ENCODE data around the gene ABTB2. TPM values are rescaled to one million over a fixed set of nuclear protein-coding genes. Genes with fewer than 3 reads are reported as not detected.

Gene ABTB2
- total and polyA plus RNA-seq, 2 donors: 3.2 to 4.4 TPM

GRCh38 chr11:34292546-34292945, 65.3 kb downstream of the ABTB2 start:
- Histone ChIP-seq H3K27ac (ENCODE audit: low read depth) (no peak overlapping the region), H3K4me3 (ENCODE audit: low read depth, low read length) (no peak overlapping the region), H3K36me3 (ENCODE audit: insufficient read depth) (no peaks in the 10 kb centered on the region), H3K4me1 (ENCODE audit: insufficient read depth) (peaks cover 1% of the 10 kb centered on the region)
- WGBS: 48% methylated on average over 2 of the region's 2 CpGs
- no peak for DNase-seq (ENCODE audit: extremely low spot score)

- H3K36me3 ChIP-seq (ENCODE audit: insufficient read depth): no peaks in the 10 kb centered on the region
- no peak overlapping the region for H3K27ac ChIP-seq (ENCODE audit: low read depth)
- WGBS: 89% methylated on average over 3 of the region's 3 CpGs
- H3K4me1 ChIP-seq (ENCODE audit: insufficient read depth): peaks cover 1% of the 10 kb centered on the region
- no peak overlapping the region for H3K4me3 ChIP-seq (ENCODE audit: low read depth, low read length)
- DNase-seq (ENCODE audit: extremely low spot score): no peak
These were observed 65.7 kb downstream of the ABTB2 start for GRCh38 chr11:34292111-34292510.

GRCh38 chr11:34290926-34291325, 66.9 kb downstream of the ABTB2 start:
- Histone ChIP-seq H3K27ac (ENCODE audit: low read depth) (no peak overlapping the region), H3K36me3 (ENCODE audit: insufficient read depth) (no peaks in the 10 kb centered on the region), H3K4me1 (ENCODE audit: insufficient read depth) (peaks cover 1% of the 10 kb centered on the region), H3K4me3 (ENCODE audit: low read depth, low read length) (no peak overlapping the region)
- DNase-seq (ENCODE audit: extremely low spot score): no peak
- WGBS: 0% methylated on average over 1 of the region's 1 CpG

GRCh38 chr11:34288492-34288891, 69.3 kb downstream of the ABTB2 start:
- WGBS: 65% methylated on average over 7 of the region's 7 CpGs
- H3K4me3 ChIP-seq (ENCODE audit: low read depth, low read length): no peak overlapping the region
- H3K27ac ChIP-seq (ENCODE audit: low read depth): no peak overlapping the region
- H3K4me1 ChIP-seq (ENCODE audit: insufficient read depth): peaks cover 1% of the 10 kb centered on the region
- no peaks in the 10 kb centered on the region for H3K36me3 ChIP-seq (ENCODE audit: insufficient read depth)
- no peak for DNase-seq (ENCODE audit: extremely low spot score)

- H3K36me3 ChIP-seq (ENCODE audit: insufficient read depth): no peaks in the 10 kb centered on the region
- H3K4me3 ChIP-seq (ENCODE audit: low read depth, low read length): no peak overlapping the region
- H3K27ac ChIP-seq (ENCODE audit: low read depth): no peak overlapping the region
- H3K4me1 ChIP-seq (ENCODE audit: insufficient read depth): no peaks in the 10 kb centered on the region
- 88% methylated on average over 17 of the region's 17 CpGs for WGBS
- no peak for DNase-seq (ENCODE audit: extremely low spot score)
These were observed 72.9 kb downstream of the ABTB2 start for GRCh38 chr11:34284811-34285481.

- Histone ChIP-seq H3K4me3 (ENCODE audit: low read depth, low read length) (no peak overlapping the region), H3K4me1 (ENCODE audit: insufficient read depth) (no peaks in the 10 kb centered on the region), H3K27ac (ENCODE audit: low read depth) (no peak overlapping the region), H3K36me3 (ENCODE audit: insufficient read depth) (no peaks in the 10 kb centered on the region)
- no peak for DNase-seq (ENCODE audit: extremely low spot score)
- WGBS: 64% methylated on average over 3 of the region's 3 CpGs
These were observed 73.7 kb downstream of the ABTB2 start for GRCh38 chr11:34284156-34284555.

GRCh38 chr11:34280945-34281872, 76.6 kb downstream of the ABTB2 start:
- Histone ChIP-seq H3K4me3 (ENCODE audit: low read depth, low read length) (no peak overlapping the region), H3K27ac (ENCODE audit: low read depth) (no peak overlapping the region), H3K4me1 (ENCODE audit: insufficient read depth) (no peaks in the 10 kb centered on the region), H3K36me3 (ENCODE audit: insufficient read depth) (no peaks in the 10 kb centered on the region)
- 87% methylated on average over 8 of the region's 8 CpGs for WGBS
- no peak for DNase-seq (ENCODE audit: extremely low spot score)

GRCh38 chr11:34278693-34279297, 79.0 kb downstream of the ABTB2 start:
- Histone ChIP-seq H3K36me3 (ENCODE audit: insufficient read depth) (no peaks in the 10 kb centered on the region), H3K27ac (ENCODE audit: low read depth) (no peak overlapping the region), H3K4me1 (ENCODE audit: insufficient read depth) (no peaks in the 10 kb centered on the region), H3K4me3 (ENCODE audit: low read depth, low read length) (no peak overlapping the region)
- DNase-seq (ENCODE audit: extremely low spot score): no peak
- 72% methylated on average over 4 of the region's 4 CpGs for WGBS

- H3K4me3 ChIP-seq (ENCODE audit: low read depth, low read length): no peak overlapping the region
- H3K27ac ChIP-seq (ENCODE audit: low read depth): no peak overlapping the region
- no peak for DNase-seq (ENCODE audit: extremely low spot score)
- H3K4me1 ChIP-seq (ENCODE audit: insufficient read depth): no peaks in the 10 kb centered on the region
- no peaks in the 10 kb centered on the region for H3K36me3 ChIP-seq (ENCODE audit: insufficient read depth)
These were observed 79.6 kb downstream of the ABTB2 start for GRCh38 chr11:34278175-34278574.

GRCh38 chr11:34277171-34277570, 80.6 kb downstream of the ABTB2 start:
- Histone ChIP-seq H3K4me1 (ENCODE audit: insufficient read depth) (no peaks in the 10 kb centered on the region), H3K36me3 (ENCODE audit: insufficient read depth) (no peaks in the 10 kb centered on the region), H3K4me3 (ENCODE audit: low read depth, low read length) (no peak overlapping the region), H3K27ac (ENCODE audit: low read depth) (no peak overlapping the region)
- WGBS: 90% methylated on average over 4 of the region's 4 CpGs
- no peak for DNase-seq (ENCODE audit: extremely low spot score)

- Histone ChIP-seq H3K36me3 (ENCODE audit: insufficient read depth) (no peaks in the 10 kb centered on the region), H3K4me3 (ENCODE audit: low read depth, low read length) (no peak overlapping the region), H3K4me1 (ENCODE audit: insufficient read depth) (no peaks in the 10 kb centered on the region), H3K27ac (ENCODE audit: low read depth) (no peak overlapping the region)
- no peak for DNase-seq (ENCODE audit: extremely low spot score)
- 87% methylated on average over 6 of the region's 6 CpGs for WGBS
These were observed 81.4 kb downstream of the ABTB2 start for GRCh38 chr11:34276352-34276864.

- Histone ChIP-seq H3K4me1 (ENCODE audit: insufficient read depth) (no peaks in the 10 kb centered on the region), H3K27ac (ENCODE audit: low read depth) (no peak overlapping the region), H3K4me3 (ENCODE audit: low read depth, low read length) (no peak overlapping the region), H3K36me3 (ENCODE audit: insufficient read depth) (no peaks in the 10 kb centered on the region)
- 89% methylated on average over 4 of the region's 4 CpGs for WGBS
- DNase-seq (ENCODE audit: extremely low spot score): no peak
These were observed 82.3 kb downstream of the ABTB2 start for GRCh38 chr11:34275486-34275885.

- Histone ChIP-seq H3K4me3 (ENCODE audit: low read depth, low read length) (no peak overlapping the region), H3K36me3 (ENCODE audit: insufficient read depth) (no peaks in the 10 kb centered on the region), H3K4me1 (ENCODE audit: insufficient read depth) (no peaks in the 10 kb centered on the region), H3K27ac (ENCODE audit: low read depth) (no peak overlapping the region)
- 32% methylated on average over 11 of the region's 11 CpGs for WGBS
- peak; percentile 43 for DNase-seq (ENCODE audit: extremely low spot score)
These were observed 83.0 kb downstream of the ABTB2 start for GRCh38 chr11:34274712-34275398.
